NCI-H226 (cell line): ENCODE data around the gene HTR3D.
"Not testable (repeated sequence)": the region's sequence is repeated elsewhere in the genome, so short reads cannot be mapped to it uniquely, and the experiment has no call there.

ENCODE experiments used
- DNase-seq: peaks from one replicate; pipeline ENCODE4 v3.0.0-alpha.2; 2015

Gene HTR3D

DNA sequence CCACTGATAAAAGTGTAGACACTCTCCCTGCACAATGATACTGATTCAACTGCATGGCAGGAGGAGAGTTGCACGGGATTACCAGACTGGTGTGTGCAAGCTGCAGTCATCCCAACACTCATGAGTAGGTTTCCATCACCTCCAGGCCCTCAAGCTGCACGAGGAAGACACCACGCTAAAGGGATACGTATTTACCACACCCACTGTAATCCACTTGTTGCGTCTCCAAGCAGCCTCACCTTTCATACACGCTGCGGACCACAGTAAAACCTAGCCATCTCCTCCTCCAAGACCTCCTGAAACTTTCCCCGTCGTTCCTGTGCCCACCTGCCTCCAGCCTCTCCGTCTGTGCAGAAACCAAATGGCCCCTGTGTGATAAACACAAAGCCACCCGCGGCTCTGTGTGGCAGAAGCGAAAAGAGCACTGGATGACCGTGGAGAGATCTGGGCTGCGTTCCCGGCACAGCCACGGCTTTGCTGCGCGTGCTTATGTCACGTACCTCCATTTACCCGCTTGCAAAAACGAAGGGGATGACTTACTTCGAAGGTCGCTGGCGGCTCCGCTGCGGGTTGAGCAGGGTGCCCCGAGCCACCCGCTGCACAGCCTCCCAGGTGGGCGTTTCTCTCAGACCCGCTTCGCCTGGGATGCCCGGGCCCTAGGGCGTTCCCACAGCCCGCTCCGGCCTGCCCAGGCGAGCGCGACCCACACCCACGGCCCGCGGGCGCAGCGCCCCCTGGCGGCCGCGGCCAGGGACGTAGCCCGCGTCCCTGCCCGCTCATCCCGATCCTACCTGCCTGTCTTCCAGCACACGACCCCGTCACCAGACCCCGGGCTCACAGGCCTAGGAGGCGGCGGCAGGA lies 14.5 kb upstream of the HTR3D start:
- peak; percentile 25 for DNase-seq

DNA sequence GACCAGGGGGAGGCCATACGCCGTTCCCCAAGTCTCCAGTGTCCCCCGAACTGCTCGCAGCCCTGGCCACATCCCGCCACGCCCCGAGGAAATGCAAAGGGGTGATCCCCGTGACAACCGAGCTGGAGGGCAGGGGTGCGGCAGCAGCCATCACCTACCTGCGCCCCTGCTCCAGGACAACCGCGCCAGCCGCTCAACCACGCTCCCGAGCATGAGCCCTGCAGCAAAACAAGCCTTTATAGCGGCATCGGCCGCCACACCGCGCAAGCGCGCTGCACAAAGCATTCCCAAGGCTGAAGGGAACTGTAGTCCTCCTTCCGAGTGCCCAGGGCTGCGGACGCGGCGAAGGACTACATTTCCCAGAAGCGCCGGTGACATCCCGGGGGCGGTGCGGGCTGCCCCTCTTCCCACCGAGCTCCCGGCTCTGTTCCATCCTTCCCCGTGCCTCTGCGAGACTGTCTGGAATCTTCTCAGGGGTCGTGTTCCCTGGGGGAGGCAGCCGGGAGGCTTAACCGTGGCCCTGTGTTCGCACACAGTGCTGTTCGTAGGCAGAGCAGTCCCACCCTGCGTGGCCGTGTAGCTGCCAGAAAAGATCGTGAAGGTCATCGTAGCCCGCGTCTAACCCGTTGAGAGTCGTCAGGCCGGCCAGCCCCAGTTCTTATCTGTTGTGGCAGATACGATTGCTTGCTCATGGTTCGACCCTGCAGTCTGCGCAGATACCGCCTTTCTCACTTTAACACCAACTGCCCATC lies 13.7 kb upstream of the HTR3D start, which contains the start of gene ABCC5:
Gene ABCC5 (minus strand): TSS at position 213 of the 752 bp plus-strand sequence. CDS start 3,492 bp downstream, outside the sequence.
- peak; percentile 93 for DNase-seq

DNA sequence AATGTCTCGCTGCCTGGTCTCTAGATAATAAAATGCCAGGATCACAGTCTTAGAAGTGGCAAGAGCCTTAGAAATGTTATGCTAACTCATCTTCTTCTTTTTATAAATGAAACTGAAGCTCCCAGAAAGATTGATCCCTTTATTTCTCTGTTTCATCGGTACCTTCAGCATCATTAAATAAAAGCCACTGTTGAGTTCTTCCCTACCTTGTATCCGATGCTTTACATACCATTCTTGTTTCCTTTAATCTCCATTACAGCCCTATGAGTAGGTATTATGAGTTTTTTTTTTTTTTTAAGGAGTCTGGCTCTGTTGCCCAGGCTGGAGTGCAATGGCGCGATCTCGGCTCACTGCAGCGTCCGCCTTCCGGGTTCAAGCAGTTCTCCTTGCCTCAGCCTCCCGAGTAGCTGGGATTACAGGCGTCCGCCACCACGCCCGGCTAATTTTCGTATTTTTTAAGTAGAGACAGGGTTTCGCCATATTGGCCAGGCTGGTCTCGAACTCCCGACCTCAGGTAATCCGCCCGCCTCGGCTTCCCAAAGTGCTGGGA lies 13.0 kb upstream of the HTR3D start:
- no peak for DNase-seq

DNA sequence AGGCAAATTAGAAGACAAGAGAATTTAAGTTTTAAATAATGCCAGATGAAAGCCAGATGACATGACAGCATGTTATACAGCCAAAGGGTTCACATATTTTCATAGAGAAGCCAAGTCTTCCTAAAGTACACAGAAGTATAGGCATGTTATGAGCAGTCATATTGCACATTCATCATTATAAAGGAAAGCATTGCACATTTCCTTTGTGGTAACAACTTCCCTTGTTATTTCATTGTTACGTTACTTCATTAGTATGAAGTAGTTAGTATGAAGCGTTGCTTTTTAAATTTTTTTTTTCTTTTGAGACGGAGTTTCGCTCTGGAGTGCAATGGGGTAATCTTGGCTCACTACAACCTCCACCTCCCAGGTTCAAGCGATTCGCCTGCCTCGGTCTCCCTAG lies 9.2 kb upstream of the HTR3D start:
- DNase-seq, result no peak

DNA sequence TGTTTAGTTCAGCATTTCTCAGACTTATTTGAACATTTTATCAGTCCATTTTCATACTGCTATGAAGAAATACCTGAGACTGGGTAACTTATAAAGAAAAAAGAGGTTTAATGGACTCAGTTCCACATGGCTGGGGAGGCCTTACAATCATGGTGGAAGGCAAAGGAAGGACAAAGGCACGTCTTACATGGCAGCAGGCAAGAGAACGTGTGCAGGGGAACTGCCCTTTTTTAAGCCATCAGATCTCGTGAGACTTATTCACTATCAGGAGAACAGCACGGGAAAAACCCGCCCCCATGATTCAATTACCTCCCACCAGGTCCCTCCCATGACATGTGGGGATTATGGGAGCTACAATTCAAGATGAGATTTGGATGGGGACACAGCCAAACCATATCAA lies 6.3 kb upstream of the HTR3D start:
- DNase-seq, result not testable (repeated sequence)

DNA sequence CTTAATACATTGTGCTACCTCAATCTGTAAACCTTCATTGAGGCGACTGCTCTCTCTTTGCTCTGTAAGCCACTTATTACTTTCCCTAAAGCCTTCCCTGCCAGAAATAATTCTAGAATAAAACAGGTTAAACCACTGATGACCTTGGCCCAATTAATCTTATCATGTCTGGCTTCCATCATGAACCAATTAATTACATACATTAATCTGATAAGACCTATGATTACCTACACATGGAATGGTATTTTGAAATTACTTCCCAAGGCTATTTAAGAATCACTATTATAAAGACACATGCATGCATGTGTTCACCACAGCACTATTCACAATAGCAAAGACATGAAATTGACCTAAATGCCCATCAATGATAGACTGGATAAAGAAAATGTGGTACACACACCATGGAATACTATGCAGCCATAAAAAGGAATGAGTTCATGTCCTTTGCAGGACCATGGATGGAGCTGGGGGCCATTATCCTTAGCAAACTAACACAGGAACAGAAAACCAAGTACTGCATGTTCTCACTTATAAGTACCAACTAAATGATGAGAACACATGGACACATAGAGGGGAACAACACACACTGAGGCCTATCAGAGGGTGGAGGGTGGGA lies 3.2 kb upstream of the HTR3D start:
- not testable (repeated sequence) for DNase-seq

DNA sequence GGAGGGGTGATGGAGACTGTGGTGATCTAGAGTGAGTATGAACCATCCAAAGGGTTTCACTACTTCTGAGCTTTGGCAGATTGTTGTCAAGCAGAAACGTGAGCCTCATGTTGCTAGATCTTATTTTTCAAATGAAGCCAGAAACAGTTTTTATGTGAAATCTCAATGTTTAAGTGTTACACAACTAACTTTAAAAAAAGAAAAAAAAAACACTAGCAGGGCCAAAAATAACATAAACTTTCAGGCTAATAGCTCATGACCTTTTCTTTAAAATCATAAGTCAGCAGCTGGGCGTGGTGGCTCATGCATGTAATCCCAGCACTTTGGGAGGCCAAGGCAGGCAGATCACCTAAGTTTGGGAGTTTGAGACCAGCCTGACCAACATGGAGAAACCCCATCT lies 2.1 kb upstream of the HTR3D start:
- DNase-seq, result no peak

DNA sequence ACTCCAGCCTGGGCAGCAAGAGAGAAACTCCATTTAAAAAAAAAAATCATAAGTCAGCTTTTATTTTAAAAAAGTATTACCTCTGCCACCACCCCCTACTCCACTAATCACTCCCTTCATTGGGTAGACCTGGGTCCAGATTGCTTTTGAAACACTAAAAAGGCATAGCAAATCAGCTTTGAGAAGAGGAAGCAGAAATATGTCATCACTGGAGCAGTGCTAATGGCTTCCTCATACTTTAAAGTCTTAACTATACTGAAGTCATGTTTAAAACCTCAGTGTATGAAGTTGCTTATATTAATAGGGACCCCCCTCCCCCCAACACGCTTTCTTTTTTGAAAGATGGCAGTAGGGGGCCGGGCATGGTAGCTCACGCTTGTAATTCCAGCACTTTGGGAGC lies 1.0 kb upstream of the HTR3D start:
- no peak for DNase-seq

DNA sequence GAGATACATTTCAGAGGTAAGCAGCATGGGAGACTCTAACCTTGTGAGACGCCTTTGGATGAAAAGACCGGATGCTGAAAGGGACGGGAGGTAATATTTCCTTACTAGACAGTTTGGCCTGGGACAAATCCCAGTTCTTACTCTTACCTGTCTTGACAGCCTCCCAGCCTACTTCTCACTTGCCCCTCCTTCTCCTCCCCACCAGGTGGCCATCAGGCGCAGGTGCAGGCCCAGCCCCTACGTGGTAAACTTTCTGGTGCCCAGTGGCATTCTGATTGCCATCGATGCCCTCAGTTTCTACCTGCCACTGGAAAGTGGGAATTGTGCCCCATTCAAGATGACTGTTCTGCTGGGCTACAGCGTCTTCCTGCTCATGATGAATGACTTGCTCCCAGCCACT lies 6.3 kb downstream of the HTR3D start:
- DNase-seq, result no peak

DNA sequence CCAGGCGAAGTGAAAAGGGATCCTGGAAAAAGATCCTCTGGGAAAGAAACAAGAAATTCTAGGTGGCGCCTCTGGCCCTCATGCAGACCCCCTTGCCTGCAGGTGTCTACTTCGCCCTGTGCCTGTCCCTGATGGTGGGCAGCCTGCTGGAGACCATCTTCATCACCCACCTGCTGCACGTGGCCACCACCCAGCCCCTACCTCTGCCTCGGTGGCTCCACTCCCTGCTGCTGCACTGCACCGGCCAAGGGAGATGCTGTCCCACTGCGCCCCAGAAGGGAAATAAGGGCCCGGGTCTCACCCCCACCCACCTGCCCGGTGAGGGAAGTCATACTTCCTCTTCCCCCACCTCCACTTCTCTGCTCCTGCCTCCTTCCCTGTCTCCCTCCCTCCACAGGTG lies 6.8 kb downstream of the HTR3D start:
- not testable (repeated sequence) for DNase-seq

DNA sequence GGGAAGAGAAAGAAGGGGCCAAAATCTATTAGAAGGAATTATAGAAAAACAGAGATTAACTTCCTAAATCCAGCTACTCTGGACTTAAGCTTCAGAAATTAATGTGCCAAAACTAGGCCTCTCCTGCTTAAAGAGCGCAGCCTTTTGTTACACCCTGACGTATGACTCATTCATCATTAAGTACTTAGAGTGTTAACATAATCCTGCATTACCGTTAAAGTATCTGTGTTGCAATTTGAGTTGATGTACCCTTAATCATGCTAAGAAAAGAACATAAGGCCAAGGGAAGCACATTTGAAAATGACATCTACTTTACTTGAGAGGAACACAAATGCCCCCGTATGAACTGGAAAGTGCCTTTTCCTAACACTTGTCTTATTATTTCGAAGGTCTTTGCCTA lies 7.9 kb downstream of the HTR3D start:
- DNase-seq, result no peak

DNA sequence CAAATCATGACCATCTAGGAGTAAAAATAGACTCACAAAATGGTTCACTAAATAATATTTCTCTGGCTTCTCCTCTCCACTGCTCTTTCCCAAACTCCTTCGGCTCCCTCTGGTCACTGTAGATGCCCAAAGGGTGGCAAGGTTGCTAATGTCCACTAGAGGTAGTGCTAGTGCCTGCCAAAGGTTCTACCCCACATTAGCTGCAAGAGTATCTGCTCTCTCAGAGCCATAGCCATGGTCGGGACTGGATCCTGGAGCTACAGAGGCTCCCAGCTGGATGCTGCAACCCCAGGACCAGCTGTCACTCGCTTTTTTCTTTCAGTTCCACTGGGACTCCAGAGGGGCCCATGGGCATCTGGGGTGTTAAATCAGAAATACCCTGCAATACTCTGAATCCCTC lies 8.5 kb downstream of the HTR3D start:
- peak; percentile 38 for DNase-seq

DNA sequence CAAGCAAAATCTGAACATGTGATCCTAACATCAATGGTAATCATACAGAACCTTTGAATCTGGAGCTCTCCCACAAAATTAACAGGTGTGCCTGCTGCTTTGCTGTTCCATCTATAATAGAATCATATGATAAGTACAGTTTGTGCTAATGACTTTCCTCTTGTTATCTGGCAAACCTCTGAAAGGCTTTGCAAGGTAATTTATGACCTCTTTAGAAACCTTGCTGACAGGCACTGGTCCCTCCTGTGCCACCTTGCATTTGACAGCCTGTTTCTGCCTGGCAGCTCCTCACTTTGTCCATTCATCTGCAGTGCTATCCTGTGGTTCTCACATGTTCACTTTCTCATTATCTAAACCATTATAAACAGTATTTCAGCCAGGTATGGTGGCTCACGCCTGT lies 11.1 kb downstream of the HTR3D start:
- no peak for DNase-seq

DNA sequence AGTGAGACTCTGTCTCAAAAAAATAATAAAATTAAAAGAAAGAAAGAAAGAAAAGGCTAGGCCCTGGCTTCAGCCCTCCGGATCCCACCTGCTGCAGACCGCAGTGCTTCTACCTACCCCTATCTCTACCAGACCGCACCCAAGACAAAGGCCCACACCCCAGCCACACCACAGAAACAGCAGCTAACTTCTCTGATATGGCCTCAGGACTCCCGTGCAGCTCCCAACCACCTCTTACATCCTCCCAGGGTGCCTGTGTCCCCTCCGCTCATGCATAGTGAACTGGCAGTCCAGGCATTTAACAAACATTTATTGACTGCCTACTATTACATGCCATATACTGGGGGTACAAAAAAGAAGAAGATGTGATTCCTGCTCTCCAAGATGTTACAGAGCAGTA lies 14.5 kb downstream of the HTR3D start:
- no peak for DNase-seq

DNA sequence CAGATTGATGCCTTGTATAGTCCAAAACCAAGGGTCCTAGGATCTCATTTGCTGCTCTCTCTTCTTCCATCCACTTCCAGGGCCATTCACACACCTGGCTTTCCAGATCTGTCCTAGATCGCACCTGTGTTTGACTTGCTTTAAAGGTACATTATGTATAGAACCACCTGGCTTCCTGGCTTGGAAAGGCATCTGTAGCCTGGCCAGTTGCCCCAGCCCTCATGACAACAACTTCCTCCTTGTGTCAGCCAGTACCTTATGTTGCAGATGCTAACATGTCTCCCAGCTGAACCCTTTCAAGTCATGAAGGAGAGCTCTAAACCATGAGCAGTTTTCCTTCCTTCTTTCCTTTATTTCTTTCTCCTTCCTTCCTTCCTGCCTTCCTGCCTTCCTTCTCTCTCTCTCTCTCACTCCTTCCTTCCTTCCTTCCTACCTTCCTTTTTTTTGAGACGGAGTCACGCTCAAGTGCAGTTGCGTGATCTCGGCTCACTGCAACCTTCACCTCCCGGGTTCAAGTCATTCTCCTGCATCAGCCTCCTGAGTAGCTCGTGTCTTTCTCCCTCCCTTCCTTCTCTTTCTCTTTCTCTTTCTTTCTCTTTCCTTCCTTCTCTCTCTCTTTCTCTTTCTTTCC lies 18.8 kb downstream of the HTR3D start:
- DNase-seq, result no peak

DNA sequence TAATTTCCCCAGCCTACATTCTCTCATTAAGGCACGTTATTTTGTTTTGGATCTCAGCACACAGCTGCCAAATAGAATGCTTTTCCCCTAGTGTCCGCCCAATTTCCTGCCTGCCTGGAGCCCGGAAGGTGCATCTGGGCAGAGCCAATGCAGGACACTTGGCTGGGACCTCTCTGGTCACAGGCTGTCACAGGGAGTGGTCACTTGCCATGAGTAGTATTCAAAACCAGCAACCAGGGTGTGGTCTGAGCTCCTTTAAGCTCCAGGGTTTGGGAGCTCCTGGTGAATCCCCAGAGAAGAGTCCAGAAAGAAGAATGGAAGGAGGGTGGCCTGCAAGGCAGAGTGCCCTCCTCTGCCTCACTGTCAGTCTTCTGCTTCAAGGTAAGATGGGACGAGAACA lies 21.2 kb downstream of the HTR3D start, which contains the start of gene HTR3C:
Gene HTR3C (plus strand): TSS at position 281 of the 400 bp plus-strand sequence. CDS start 34 bp downstream, at position 315.
- DNase-seq, result no peak

DNA sequence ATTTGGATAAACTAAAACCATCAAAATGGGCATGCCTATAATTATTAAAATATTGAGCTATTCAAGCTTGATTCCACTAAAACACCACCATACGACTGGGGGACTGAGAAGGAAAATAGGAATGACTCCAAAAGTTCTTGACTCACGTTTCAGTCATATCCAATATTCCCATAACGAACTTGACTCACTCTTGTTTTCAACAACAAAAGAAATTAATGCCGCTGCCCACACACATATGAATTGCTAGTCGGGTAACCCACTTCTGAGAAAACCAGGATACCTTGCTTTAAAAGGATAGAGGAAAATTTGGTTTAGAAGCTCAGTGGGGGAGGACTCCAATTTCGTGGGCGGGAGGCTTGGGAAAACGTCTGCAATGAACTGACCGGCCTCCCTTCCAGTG lies 26.5 kb downstream of the HTR3D start:
- no peak for DNase-seq

DNA sequence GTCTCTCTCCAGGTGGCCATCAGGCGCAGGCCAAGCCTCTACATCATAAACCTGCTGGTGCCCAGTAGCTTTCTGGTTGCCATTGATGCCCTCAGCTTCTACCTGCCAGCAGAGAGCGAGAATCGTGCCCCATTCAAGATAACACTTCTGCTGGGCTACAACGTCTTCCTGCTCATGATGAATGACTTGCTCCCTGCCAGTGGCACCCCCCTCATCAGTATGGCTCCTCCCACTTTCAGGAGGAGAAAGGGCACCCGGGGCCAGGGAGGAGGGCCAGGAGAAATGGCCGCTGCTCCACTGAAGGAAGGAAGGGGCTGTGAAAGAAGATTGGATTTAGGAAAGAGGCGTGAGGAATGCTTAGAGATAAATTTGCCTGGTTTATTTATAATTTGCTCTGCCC lies 27.9 kb downstream of the HTR3D start:
- DNase-seq, result no peak

DNA sequence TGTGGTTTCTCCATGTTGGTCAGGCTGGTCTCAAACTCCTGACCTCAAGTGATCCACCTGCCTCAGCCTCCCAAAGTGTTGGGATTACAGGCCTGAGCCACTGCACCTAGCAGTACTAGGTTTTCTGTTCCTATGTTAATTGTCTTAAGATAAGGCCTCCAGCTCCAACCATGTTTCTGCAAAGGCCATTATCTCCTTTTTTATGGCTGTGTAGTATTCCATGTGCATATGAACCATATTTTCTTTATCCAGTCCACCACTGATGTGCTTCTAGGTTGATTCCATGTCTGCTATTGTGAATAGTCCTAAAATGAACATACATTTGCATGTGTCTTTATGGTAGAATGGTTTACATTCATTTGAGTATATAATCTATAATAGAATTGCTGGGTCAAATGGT lies 31.1 kb downstream of the HTR3D start:
- DNase-seq, result no peak

DNA sequence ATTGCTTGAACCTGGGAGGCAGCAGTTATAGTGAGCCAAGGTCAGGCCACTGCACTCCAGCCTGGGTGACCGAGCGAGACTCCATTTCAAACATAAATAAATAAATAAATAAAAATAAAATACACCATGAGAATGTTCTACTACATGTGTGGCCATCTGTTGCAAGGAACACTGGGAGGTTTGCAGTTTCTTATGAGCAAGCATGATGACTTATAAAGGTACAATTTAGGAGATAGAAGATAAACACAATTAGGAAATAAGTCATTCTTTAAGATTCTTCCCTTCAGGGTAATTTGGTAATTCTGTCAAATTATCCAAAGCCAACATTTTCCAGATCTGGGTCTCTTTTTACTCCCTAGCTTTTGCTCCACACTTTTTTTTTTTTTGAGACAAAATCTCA lies 34.7 kb downstream of the HTR3D start:
- no peak for DNase-seq

DNA sequence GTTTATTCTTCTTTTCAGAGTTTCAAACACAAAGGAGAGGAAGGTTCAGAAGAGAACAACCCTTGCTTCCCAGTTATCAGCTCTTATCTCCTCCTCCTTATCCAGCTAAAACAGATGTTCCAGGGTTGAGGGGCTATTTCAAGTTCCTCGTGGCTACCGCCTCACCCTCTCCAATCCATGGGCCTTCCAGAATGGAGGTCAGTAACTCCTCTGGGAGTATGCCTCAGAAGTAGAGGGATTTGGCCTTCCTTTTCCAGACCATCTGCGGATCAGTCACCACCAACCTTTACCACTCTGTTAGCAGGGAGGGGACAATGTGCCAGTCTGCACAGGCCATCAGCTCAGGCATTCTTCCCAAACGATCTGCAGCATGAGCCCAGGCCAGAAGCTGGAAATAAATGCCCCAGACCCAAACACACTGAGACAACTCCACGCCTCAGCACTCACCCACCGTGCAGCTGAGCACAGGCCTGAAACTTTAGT lies 36.1 kb downstream of the HTR3D start:
- DNase-seq, result no peak

DNA sequence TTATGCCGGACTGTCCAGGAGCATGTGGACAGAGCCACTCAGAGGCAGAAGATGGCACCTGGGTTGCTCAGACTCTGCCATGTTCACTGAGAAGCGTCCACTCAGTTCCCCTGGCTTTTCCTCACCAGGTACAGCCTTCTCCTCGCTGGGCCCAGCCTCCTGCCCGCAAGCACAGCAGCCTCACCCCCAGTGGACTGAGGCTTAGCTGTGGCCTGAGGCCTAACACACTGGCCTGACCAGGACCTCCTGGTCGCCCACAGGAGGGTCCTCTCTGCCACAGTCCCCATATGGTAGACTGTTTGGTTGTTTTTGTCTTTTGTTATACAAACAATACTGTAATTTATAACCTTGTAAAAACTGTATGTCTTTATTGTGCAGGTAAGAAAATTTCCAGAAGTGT lies 36.8 kb downstream of the HTR3D start:
- no peak for DNase-seq

DNA sequence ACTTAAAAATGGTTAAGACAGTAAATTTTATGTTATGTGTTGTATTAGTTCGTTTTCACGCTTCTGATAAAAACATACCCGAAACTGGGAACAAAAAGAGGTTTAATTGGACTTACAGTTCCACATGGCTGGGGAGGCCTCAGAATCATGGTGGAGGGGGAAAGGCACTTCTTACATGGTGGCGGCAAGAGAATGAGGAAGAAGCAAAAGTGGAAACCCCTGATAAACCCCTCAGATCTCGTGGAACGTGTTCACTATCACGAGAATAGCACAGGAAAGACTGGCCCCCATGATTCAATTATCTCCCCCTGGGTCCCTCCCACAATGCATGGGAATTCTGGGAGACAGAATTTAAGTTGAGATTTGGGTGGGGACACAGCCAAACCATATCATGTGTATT lies 39.6 kb downstream of the HTR3D start:
- DNase-seq, result not testable (repeated sequence)
